ENCODE measurements around the gene NTSR2. TPM values are rescaled to one million over a fixed set of nuclear protein-coding genes. Genes with fewer than 3 reads are reported as not detected.

Gene NTSR2
- total RNA-seq, 4 donors from 2014 or later: not detected

- peak overlapping the region in 2 of 4 donors; percentile 21 to 43 for H3K27ac ChIP-seq
- intact Hi-C loops (cut with DNase I; ENCODE audit: low total_unique reads): loop anchor here (5.0 kb wide), 1 partner anchor 728 kb away; no protein-coding TSS in a partner anchor
- 66 to 75% methylated on average over 2 to 3 of the region's 3 CpGs for WGBS, 2 donors (ENCODE audit: low coverage in 1 of 2)
- H3K4me1 ChIP-seq: peaks cover 0 to 8% (median 0%) of the 10 kb centered on the region in 4 donors
- no peak overlapping the region for H3K4me3 ChIP-seq
- H3K27me3 ChIP-seq: no peaks in the 10 kb centered on the region
- in situ Hi-C loops (cut with MboI; ENCODE audit: low pct_ligation_motif_present in 1 of 4, low pct_unique_long_range_greater_than_20kb in 1 of 4, low sequenced_read_pairs in 3 of 4): no loop called here
- TF ChIP-seq POLR2AphosphoS5 (IDR thresholded peaks at IDR 0.05) (no peak), EP300 (IDR thresholded peaks at IDR 0.05; ENCODE audit: low read depth) (no peak), CTCF (IDR thresholded peaks at IDR 0.05) (no peak)
- DNase-seq: no peak
- no peaks in the 10 kb centered on the region for H3K36me3 ChIP-seq
- H3K9me3 ChIP-seq: no peaks in the 10 kb centered on the region
These were observed 40.2 kb upstream of the NTSR2 start for GRCh38 chr2:11710210-11710609.

GRCh38 chr2:11709293-11709692 is 39.3 kb upstream of the NTSR2 start:
- in situ Hi-C loops (cut with MboI; ENCODE audit: low pct_ligation_motif_present in 1 of 4, low pct_unique_long_range_greater_than_20kb in 1 of 4, low sequenced_read_pairs in 3 of 4): no loop called here
- H3K27ac ChIP-seq: no peak overlapping the region

GRCh38 chr2:11708106-11708505 is 38.1 kb upstream of the NTSR2 start:
- Histone ChIP-seq H3K27me3 (no peaks in the 10 kb centered on the region), H3K4me3 (no peak overlapping the region), H3K36me3 (no peaks in the 10 kb centered on the region), H3K9me3 (no peaks in the 10 kb centered on the region), H3K27ac (no peak overlapping the region), H3K4me1 (peaks cover 0 to 8% (median 0%) of the 10 kb centered on the region in 4 donors)
- WGBS, 2 donors (ENCODE audit: low coverage in 1 of 2): 74% methylated on average over 3 of the region's 3 CpGs; no CpG with 5 or more reads in 1 of the 2 donors
- intact Hi-C loops (cut with DNase I; ENCODE audit: low total_unique reads) (no loop called here), in situ Hi-C loops (cut with MboI; ENCODE audit: low pct_ligation_motif_present in 1 of 4, low pct_unique_long_range_greater_than_20kb in 1 of 4, low sequenced_read_pairs in 3 of 4) (no loop called here)
- no peak for DNase-seq
- TF ChIP-seq POLR2A (IDR thresholded peaks at IDR 0.05) (no peak), CTCF (IDR thresholded peaks at IDR 0.05) (no peak), EP300 (IDR thresholded peaks at IDR 0.05; ENCODE audit: low read depth) (no peak), POLR2AphosphoS5 (IDR thresholded peaks at IDR 0.05) (no peak)

More at GRCh38 chr2:11709293-11709692, 39.3 kb upstream of the NTSR2 start:
- Histone ChIP-seq H3K27me3 (no peaks in the 10 kb centered on the region), H3K4me1 (peaks cover 0 to 8% (median 0%) of the 10 kb centered on the region in 4 donors), H3K4me3 (no peak overlapping the region), H3K36me3 (no peaks in the 10 kb centered on the region), H3K9me3 (no peaks in the 10 kb centered on the region)
- TF ChIP-seq EP300 (IDR thresholded peaks at IDR 0.05; ENCODE audit: low read depth): no peak
- TF ChIP-seq POLR2A (IDR thresholded peaks at IDR 0.05): no peak
- TF ChIP-seq CTCF (IDR thresholded peaks at IDR 0.05): no peak
- no peak for TF ChIP-seq POLR2AphosphoS5 (IDR thresholded peaks at IDR 0.05)
- intact Hi-C loops (cut with DNase I; ENCODE audit: low total_unique reads): no loop called here
- WGBS, 2 donors (ENCODE audit: low coverage in 1 of 2): 90 to 94% methylated on average over 7 to 8 of the region's 8 CpGs
- DNase-seq: no peak

GRCh38 chr2:11705711-11706110 is 35.7 kb upstream of the NTSR2 start:
- no peak overlapping the region for H3K4me3 ChIP-seq
- no peak overlapping the region for H3K27ac ChIP-seq
- no peaks in the 10 kb centered on the region for H3K36me3 ChIP-seq
- TF ChIP-seq POLR2A (IDR thresholded peaks at IDR 0.05): no peak
- no peak for TF ChIP-seq CTCF (IDR thresholded peaks at IDR 0.05)
- no peak for TF ChIP-seq POLR2AphosphoS5 (IDR thresholded peaks at IDR 0.05)
- no peak for TF ChIP-seq EP300 (IDR thresholded peaks at IDR 0.05; ENCODE audit: low read depth)
- DNase-seq: no peak
- no peaks in the 10 kb centered on the region for H3K9me3 ChIP-seq
- 77 to 98% methylated on average over 2 to 3 of the region's 3 CpGs for WGBS, 2 donors (ENCODE audit: low coverage in 1 of 2)
- intact Hi-C loops (cut with DNase I; ENCODE audit: low total_unique reads): no loop called here
- H3K4me1 ChIP-seq: peaks cover 0 to 4% (median 0%) of the 10 kb centered on the region in 4 donors
- in situ Hi-C loops (cut with MboI; ENCODE audit: low pct_ligation_motif_present in 1 of 4, low pct_unique_long_range_greater_than_20kb in 1 of 4, low sequenced_read_pairs in 3 of 4): no loop called here
- no peaks in the 10 kb centered on the region for H3K27me3 ChIP-seq

Data from transverse colon (tissue), 4 donors.